Gastrocnemius medialis (tissue), 4 donors: ENCODE results near the gene DMD. TPM values are rescaled to one million over a fixed set of nuclear protein-coding genes. Genes with fewer than 3 reads are reported as not detected.

ENCODE experiments used
- ATAC-seq, 2 donors: fragments of 150-250 bp; one replicate each; pipeline ENCODE4 v1.9.1; 2016
- DNase-seq, 2 donors: peaks; one replicate each; pipeline ENCODE4 v3.0.0-alpha.2; 2019
- H3K27ac ChIP-seq, 4 donors: fragments of 200-600 bp; sonication (generic); 1 replicate in 1 of 4; 2 replicates in 3 of 4; pipeline ENCODE4 v1.5.1; 2016 to 2018; ENCODE audit warnings: mild to moderate bottlenecking in 2 of 4, moderate library complexity in 1 of 4
- H3K27me3 ChIP-seq, 3 donors: fragments of 200-600 bp; sonication (generic) in 2 of 3; 1 replicate in 1 of 3; 2 replicates in 2 of 3; pipeline versions ENCODE4 v1.5.1 to v1.6.0; 2016 to 2019; ENCODE audit warnings: mild to moderate bottlenecking in 1 of 3, moderate library complexity in 1 of 3
- H3K36me3 ChIP-seq, 2 donors: fragments of 200-600 bp; sonication (generic) in 1 of 2; one replicate each; pipeline ENCODE4 v1.5.1; 2017 to 2018
- H3K4me1 ChIP-seq, 2 donors: fragments of 200-600 bp; sonication (generic) in 1 of 2; one replicate each; pipeline ENCODE4 v1.5.1; 2016 to 2017; ENCODE audit warnings: mild to moderate bottlenecking in 2 of 2
- H3K4me3 ChIP-seq, 4 donors: fragments of 200-600 bp; sonication (generic) in 3 of 4; 1 replicate in 1 of 4; 2 replicates in 3 of 4; pipeline ENCODE4 v1.5.1; 2016 to 2019; ENCODE audit warnings: mild to moderate bottlenecking in 2 of 4
- H3K9me3 ChIP-seq, 3 donors: fragments of 200-600 bp; sonication (generic) in 2 of 3; 1 replicate in 1 of 3; 2 replicates in 2 of 3; pipeline ENCODE4 v1.5.1; 2016 to 2019
- POLR2A ChIP-seq, 2 donors: fragments of 450-650 bp; IDR thresholded peaks; one replicate each; pipeline ENCODE4 v1.6.1; 2017; ENCODE audit warnings: antibody characterized with exemption in 2 of 2, mild to moderate bottlenecking in 2 of 2, moderate library complexity in 2 of 2
- in situ Hi-C, 4 donors: fragments of 200-750 bp; cut with MboI; loops; one replicate each; pipeline versions ENCODE4 v1.15.0 to v1.8.0; 2017; ENCODE audit warnings: low sequenced_read_pairs in 4 of 4
- intact Hi-C: fragments of 100-400 bp; cut with DNase I; formaldehyde crosslinking; loops from one replicate; pipeline ENCODE4 v1.15.1; 2023; ENCODE audit warnings: low total_unique reads
- total RNA-seq, 4 donors: library from RNA; depleted of rRNA; stranded (reverse); fragments of >200 nt; gene quantifications; one replicate each; pipeline versions ENCODE4 v1.1.0 to v1.2.3, GENCODE V29; 2016
- TF ChIP-seq, protein P1 (sequence below), 5 experiments: fragments of 450-650 bp in 3 of 5; fragments of 200-600 bp in 2 of 5; sonication (generic) in 2 of 5; IDR thresholded peaks in 4 of 5; conservative IDR thresholded peaks in 1 of 5; 1 replicate in 4 of 5; 2 replicates in 1 of 5; pipeline ENCODE4 v1.5.1; 2016 to 2019; ENCODE audit warnings: antibody characterized with exemption in 5 of 5, mild to moderate bottlenecking in 3 of 5, moderate library complexity in 3 of 5

The DMD gene
- total RNA-seq, 4 donors from 2014 or later = 53.5 to 201 (median 98.9) TPM

DNA sequence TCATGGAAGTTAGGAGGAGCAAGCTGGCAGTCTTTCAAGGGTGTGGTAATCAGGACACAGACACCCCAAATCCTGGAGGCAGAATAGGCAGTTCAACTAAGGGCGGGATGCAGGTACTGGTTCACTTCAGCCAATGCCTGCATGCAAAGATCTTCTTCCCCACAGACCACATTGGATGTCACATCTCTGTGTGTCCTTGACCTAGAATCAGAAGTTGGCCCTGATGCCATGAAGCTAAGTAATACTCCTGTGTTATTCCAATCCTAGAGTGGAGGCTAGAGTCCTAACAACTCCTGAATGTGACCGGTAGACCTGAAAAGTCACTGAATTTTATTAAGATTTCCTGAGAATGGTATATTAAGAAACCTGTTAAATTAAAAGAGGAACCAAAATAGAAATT, 165.5 kb downstream of the DMD start:
- Histone ChIP-seq H3K9me3 (no peaks in the 10 kb centered on the region), H3K27me3 (no peaks in the 10 kb centered on the region), H3K4me3 (no peak overlapping the region), H3K4me1 (no peaks in the 10 kb centered on the region), H3K36me3 (no peaks in the 10 kb centered on the region), H3K27ac (peak overlapping the region; percentile 34 to 64 (median 46))
- intact Hi-C loops = no loop called here
- DNase-seq = no peak
- TF ChIP-seq, protein P1, sequence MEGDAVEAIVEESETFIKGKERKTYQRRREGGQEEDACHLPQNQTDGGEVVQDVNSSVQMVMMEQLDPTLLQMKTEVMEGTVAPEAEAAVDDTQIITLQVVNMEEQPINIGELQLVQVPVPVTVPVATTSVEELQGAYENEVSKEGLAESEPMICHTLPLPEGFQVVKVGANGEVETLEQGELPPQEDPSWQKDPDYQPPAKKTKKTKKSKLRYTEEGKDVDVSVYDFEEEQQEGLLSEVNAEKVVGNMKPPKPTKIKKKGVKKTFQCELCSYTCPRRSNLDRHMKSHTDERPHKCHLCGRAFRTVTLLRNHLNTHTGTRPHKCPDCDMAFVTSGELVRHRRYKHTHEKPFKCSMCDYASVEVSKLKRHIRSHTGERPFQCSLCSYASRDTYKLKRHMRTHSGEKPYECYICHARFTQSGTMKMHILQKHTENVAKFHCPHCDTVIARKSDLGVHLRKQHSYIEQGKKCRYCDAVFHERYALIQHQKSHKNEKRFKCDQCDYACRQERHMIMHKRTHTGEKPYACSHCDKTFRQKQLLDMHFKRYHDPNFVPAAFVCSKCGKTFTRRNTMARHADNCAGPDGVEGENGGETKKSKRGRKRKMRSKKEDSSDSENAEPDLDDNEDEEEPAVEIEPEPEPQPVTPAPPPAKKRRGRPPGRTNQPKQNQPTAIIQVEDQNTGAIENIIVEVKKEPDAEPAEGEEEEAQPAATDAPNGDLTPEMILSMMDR (IDR thresholded peaks at IDR 0.05 in 4 of 5, conservative IDR thresholded peaks at IDR 0.05 in 1 of 5) = no peak
- TF ChIP-seq POLR2A (IDR thresholded peaks at IDR 0.05) = no peak
- in situ Hi-C loops = loop anchor here in 1 of 4 donors (25.0 kb wide), 1 partner anchor 109 kb away; no protein-coding TSS in a partner anchor
- no peak for ATAC-seq

DNA sequence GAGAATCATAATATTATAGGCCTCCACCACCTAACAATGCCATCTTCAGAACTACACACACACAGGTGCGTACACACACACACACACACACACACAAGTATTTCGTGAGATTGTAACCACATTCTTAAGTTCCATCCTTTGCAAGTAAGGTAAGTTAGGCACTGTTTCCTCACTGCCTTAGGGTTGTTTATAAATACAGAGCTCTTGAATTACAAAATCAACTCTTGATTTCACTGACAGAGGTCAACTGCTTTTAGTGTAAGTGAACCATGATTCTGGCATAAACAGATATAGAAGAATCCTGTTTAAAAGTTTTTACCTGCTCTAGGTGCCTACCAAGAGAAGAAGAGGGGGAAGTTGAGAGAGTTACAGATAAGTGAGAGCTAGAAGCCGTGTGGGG, 166.1 kb downstream of the DMD start:
- Histone ChIP-seq H3K36me3 (no peaks in the 10 kb centered on the region), H3K27me3 (no peaks in the 10 kb centered on the region), H3K9me3 (no peaks in the 10 kb centered on the region), H3K4me3 (no peak overlapping the region), H3K27ac (peak overlapping the region; percentile 34 to 64 (median 46)), H3K4me1 (no peaks in the 10 kb centered on the region)
- in situ Hi-C loops (loop anchor here in 1 of 4 donors (25.0 kb wide), 1 partner anchor 108 kb away; no protein-coding TSS in a partner anchor), intact Hi-C loops (no loop called here)
- ATAC-seq = peak in 1 of 2 donors; percentile 61
- DNase-seq = no peak
- TF ChIP-seq, protein P1 (IDR thresholded peaks at IDR 0.05 in 4 of 5, conservative IDR thresholded peaks at IDR 0.05 in 1 of 5) = no peak
- TF ChIP-seq POLR2A (IDR thresholded peaks at IDR 0.05) = no peak

- no peak overlapping the region for H3K27ac ChIP-seq
- ATAC-seq (no peak), DNase-seq (no peak)
- intact Hi-C loops (no loop called here), in situ Hi-C loops (loop anchor here in 1 of 4 donors (25.0 kb wide), 1 partner anchor 104 kb away; no protein-coding TSS in a partner anchor)
- H3K4me1 ChIP-seq = no peaks in the 10 kb centered on the region
- TF ChIP-seq, protein P1 (IDR thresholded peaks at IDR 0.05 in 4 of 5, conservative IDR thresholded peaks at IDR 0.05 in 1 of 5) = no peak
- no peak for TF ChIP-seq POLR2A (IDR thresholded peaks at IDR 0.05)
- H3K9me3 ChIP-seq = no peaks in the 10 kb centered on the region
- H3K36me3 ChIP-seq = no peaks in the 10 kb centered on the region
- no peak overlapping the region for H3K4me3 ChIP-seq
- no peaks in the 10 kb centered on the region for H3K27me3 ChIP-seq
Measured at GRCh38 chrX:33041141-33041540, 170.2 kb downstream of the DMD start.

GRCh38 chrX:33032700-33033099, 178.6 kb downstream of the DMD start:
- H3K27me3 ChIP-seq = no peaks in the 10 kb centered on the region
- DNase-seq (no peak), ATAC-seq (no peak)
- intact Hi-C loops = no loop called here
- H3K27ac ChIP-seq = peak overlapping the region in 3 of 4 donors; percentile 56 to 64 (median 59)
- in situ Hi-C loops = loop anchor here in 1 of 4 donors (25.0 kb wide), 1 partner anchor 95 kb away; no protein-coding TSS in a partner anchor
- TF ChIP-seq, protein P1 (IDR thresholded peaks at IDR 0.05 in 4 of 5, conservative IDR thresholded peaks at IDR 0.05 in 1 of 5) = no peak
- TF ChIP-seq POLR2A (IDR thresholded peaks at IDR 0.05) = no peak
- H3K4me3 ChIP-seq = no peak overlapping the region
- no peaks in the 10 kb centered on the region for H3K9me3 ChIP-seq
- no peaks in the 10 kb centered on the region for H3K36me3 ChIP-seq
- H3K4me1 ChIP-seq = peaks cover 0 to 5% of the 10 kb centered on the region in 2 donors

GRCh38 chrX:33014949-33015348, 196.4 kb downstream of the DMD start:
- ATAC-seq = no peak
- in situ Hi-C loops (no loop called here), intact Hi-C loops (no loop called here)
- Histone ChIP-seq H3K36me3 (no peaks in the 10 kb centered on the region), H3K4me3 (no peak overlapping the region), H3K27me3 (no peaks in the 10 kb centered on the region), H3K27ac (peak overlapping the region in 1 of 4 donors; percentile 27), H3K4me1 (no peaks in the 10 kb centered on the region), H3K9me3 (no peaks in the 10 kb centered on the region)
- no peak for DNase-seq
- TF ChIP-seq, protein P1 (IDR thresholded peaks at IDR 0.05 in 4 of 5, conservative IDR thresholded peaks at IDR 0.05 in 1 of 5) = no peak
- TF ChIP-seq POLR2A (IDR thresholded peaks at IDR 0.05) = no peak
